Panc1 (cell line): Measurements from ENCODE around the gene COP1. TPM values are rescaled to one million over a fixed set of nuclear protein-coding genes. Genes with fewer than 3 reads are reported as not detected.

Experiments used
- ATAC-seq: fragments of 200-7000 bp; cut with Tn5 transposase; 2 replicates; pipeline ENCODE4 v1.9.1; 2020; ENCODE audit warnings: mild to moderate bottlenecking, moderate library complexity
- BruUV-seq: library from RNA; stranded (reverse); fragments of 400-500 nt; replicated peaks from 2 replicates; lab custom pipeline; 2021; lab: Mats Ljungman, UMichigan
- CTCF ChIA-PET: fragments of 300-600 bp; sonication (Branson Sonifier 250); formaldehyde crosslinking; loops from one replicate; lab custom pipeline; 2022; ENCODE audit warnings: antibody characterized with exemption; lab: Charles Lee
- POLR2A ChIA-PET: fragments of 300-600 bp; sonication (Branson Sonifier 250); formaldehyde crosslinking; loops from one replicate; lab custom pipeline; 2022; ENCODE audit warnings: antibody characterized with exemption; lab: Charles Lee
- DNase-seq: peaks from one replicate; pipeline ENCODE4 v3.0.0-alpha.2; 2010; ENCODE audit warnings: low read depth, low spot score
- H3K27ac ChIP-seq: 2 replicates; pipeline ENCODE4 v1.5.1; 2011; ENCODE audit warnings: mild to moderate bottlenecking, low read length, inconsistent platforms
- H3K27me3 ChIP-seq: fragments of 200-500 bp; sonication (Bioruptor generic); 2 replicates; pipeline ENCODE4 v1.6.0; 2014; ENCODE audit warnings: low read length, inconsistent platforms; ENCODE audit not compliant: control insufficient read depth, insufficient read depth
- H3K36me3 ChIP-seq: fragments of 200-500 bp; sonication (Bioruptor generic); 2 replicates; pipeline ENCODE4 v1.5.1; 2014; ENCODE audit warnings: inconsistent platforms, mild to moderate bottlenecking, low read length, moderate library complexity; ENCODE audit not compliant: control insufficient read depth, insufficient read depth
- H3K4me1 ChIP-seq: 2 replicates; pipeline ENCODE4 v1.5.1; 2011; ENCODE audit warnings: inconsistent platforms, mild to moderate bottlenecking, low read length, moderate library complexity; ENCODE audit not compliant: control insufficient read depth, insufficient read depth
- H3K4me3 ChIP-seq, 2 experiments: 2 replicates each; pipeline ENCODE4 v1.5.1; 2011 to 2012; ENCODE audit warnings: low read depth in 2 of 2, low read length in 2 of 2, mild to moderate bottlenecking in 2 of 2, inconsistent platforms in 1 of 2, moderate library complexity in 1 of 2
- H3K9me3 ChIP-seq: fragments of 200-500 bp; sonication (Bioruptor generic); 2 replicates; pipeline ENCODE4 v1.5.1; 2014; ENCODE audit warnings: low read depth, mild to moderate bottlenecking, inconsistent platforms, low read length, moderate library complexity; ENCODE audit not compliant: control insufficient read depth, insufficient read depth
- POLR2AphosphoS5 ChIP-seq: IDR thresholded peaks from 2 replicates; pipeline ENCODE4 v1.6.1; 2012; ENCODE audit warnings: mild to moderate bottlenecking, low read depth, low read length, moderate library complexity
- SIN3A ChIP-seq: IDR thresholded peaks from 2 replicates; pipeline ENCODE4 v1.6.1; 2012; ENCODE audit warnings: low read depth, mild to moderate bottlenecking, low read length, moderate library complexity, borderline replicate concordance; ENCODE audit not compliant: insufficient read depth
- TCF7L2 ChIP-seq: IDR thresholded peaks from 2 replicates; pipeline ENCODE4 v1.6.1; 2011; ENCODE audit warnings: mild to moderate bottlenecking, low read depth, low read length, inconsistent platforms
- in situ Hi-C: cut with HindIII; loops from 2 replicates; pipeline ENCODE4 v1.10.0; 2016; ENCODE audit warnings: low sequenced_read_pairs, low pct_unique_long_range_greater_than_20kb
- intact Hi-C: fragments of 100-400 bp; cut with micrococcal nuclease; formaldehyde crosslinking; loops from one replicate; pipeline ENCODE4 v1.10.0; 2022; ENCODE audit not compliant: unreplicated experiment
- total RNA-seq: library from RNA; stranded (reverse); gene quantifications from one replicate; pipeline ENCODE4 v1.2.1, GENCODE V29; 2021; ENCODE audit not compliant: unreplicated experiment
- TF ChIP-seq, protein P1 (sequence below): fragments of 450-650 bp; IDR thresholded peaks from 2 replicates; pipeline ENCODE4 v1.5.1; 2017; ENCODE audit warnings: mild to moderate bottlenecking
- TF ChIP-seq, protein P2 (sequence below), 2 experiments: IDR thresholded peaks; 2 replicates each; pipeline ENCODE4 v1.6.1; 2011 to 2012; ENCODE audit warnings: low read depth in 2 of 2, control low read depth in 1 of 2, low read length in 1 of 2, mild to moderate bottlenecking in 1 of 2, moderate library complexity in 1 of 2; ENCODE audit not compliant: insufficient read depth in 1 of 2

The COP1 gene
- total RNA-seq, 1 experiment from 2014 or later, result 36.5 TPM

DNA sequence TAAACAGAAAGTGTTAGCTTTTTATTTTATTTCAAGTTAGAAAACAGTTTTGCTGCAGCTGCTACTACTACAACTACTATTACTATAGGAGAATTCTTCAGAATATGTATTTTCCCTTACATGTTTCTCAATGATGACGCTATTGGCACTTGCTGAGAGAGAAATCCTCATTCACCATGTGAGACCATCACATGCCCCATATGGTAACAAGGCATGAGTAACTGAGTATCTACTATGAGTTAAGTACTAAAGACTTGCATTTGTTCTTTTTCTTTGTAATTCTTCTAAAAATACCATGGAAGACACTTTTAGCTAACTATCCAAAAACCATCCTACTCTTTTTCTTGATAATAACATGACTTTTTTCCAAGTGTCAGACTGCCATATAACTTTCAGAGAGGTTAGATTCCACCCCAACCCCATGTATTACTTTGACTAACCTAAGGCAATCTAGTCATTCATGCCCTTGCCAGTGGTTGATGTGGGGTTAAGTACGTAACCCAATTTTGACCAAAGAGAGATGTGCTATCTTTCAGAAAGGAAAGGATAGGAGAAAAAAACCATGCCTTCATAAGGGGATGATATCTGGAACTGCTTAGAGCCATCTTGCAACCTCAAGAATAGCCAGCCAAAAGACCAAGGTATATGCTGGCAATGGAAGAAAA lies 42.9 kb downstream of the COP1 start:
- TF ChIP-seq, protein P1, sequence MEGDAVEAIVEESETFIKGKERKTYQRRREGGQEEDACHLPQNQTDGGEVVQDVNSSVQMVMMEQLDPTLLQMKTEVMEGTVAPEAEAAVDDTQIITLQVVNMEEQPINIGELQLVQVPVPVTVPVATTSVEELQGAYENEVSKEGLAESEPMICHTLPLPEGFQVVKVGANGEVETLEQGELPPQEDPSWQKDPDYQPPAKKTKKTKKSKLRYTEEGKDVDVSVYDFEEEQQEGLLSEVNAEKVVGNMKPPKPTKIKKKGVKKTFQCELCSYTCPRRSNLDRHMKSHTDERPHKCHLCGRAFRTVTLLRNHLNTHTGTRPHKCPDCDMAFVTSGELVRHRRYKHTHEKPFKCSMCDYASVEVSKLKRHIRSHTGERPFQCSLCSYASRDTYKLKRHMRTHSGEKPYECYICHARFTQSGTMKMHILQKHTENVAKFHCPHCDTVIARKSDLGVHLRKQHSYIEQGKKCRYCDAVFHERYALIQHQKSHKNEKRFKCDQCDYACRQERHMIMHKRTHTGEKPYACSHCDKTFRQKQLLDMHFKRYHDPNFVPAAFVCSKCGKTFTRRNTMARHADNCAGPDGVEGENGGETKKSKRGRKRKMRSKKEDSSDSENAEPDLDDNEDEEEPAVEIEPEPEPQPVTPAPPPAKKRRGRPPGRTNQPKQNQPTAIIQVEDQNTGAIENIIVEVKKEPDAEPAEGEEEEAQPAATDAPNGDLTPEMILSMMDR, result no peak
- TF ChIP-seq SIN3A (no peak), TCF7L2 (no peak), POLR2AphosphoS5 (no peak)
- TF ChIP-seq, protein P2, sequence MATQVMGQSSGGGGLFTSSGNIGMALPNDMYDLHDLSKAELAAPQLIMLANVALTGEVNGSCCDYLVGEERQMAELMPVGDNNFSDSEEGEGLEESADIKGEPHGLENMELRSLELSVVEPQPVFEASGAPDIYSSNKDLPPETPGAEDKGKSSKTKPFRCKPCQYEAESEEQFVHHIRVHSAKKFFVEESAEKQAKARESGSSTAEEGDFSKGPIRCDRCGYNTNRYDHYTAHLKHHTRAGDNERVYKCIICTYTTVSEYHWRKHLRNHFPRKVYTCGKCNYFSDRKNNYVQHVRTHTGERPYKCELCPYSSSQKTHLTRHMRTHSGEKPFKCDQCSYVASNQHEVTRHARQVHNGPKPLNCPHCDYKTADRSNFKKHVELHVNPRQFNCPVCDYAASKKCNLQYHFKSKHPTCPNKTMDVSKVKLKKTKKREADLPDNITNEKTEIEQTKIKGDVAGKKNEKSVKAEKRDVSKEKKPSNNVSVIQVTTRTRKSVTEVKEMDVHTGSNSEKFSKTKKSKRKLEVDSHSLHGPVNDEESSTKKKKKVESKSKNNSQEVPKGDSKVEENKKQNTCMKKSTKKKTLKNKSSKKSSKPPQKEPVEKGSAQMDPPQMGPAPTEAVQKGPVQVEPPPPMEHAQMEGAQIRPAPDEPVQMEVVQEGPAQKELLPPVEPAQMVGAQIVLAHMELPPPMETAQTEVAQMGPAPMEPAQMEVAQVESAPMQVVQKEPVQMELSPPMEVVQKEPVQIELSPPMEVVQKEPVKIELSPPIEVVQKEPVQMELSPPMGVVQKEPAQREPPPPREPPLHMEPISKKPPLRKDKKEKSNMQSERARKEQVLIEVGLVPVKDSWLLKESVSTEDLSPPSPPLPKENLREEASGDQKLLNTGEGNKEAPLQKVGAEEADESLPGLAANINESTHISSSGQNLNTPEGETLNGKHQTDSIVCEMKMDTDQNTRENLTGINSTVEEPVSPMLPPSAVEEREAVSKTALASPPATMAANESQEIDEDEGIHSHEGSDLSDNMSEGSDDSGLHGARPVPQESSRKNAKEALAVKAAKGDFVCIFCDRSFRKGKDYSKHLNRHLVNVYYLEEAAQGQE (IDR thresholded peaks at IDR 0.05; ENCODE audit: insufficient read depth in 1 of 2, low read depth in 2 of 2, low read length in 1 of 2), result no peak
- Histone ChIP-seq H3K4me3 (no peak overlapping the region), H3K36me3 (peaks cover 2% of the 10 kb centered on the region; the same call in 1 of the 2 replicates), H3K4me1 (no peaks in the 10 kb centered on the region), H3K9me3 (no peaks in the 10 kb centered on the region), H3K27me3 (no peaks in the 10 kb centered on the region), H3K27ac (no peak overlapping the region)
- intact Hi-C loops (no loop called here), in situ Hi-C loops (no loop called here)
- CTCF ChIA-PET, result no interaction called here
- BruUV-seq, result no TSS peak
- DNase-seq, result no peak
- ATAC-seq, result no peak
- POLR2A ChIA-PET, result no interaction called here

DNA sequence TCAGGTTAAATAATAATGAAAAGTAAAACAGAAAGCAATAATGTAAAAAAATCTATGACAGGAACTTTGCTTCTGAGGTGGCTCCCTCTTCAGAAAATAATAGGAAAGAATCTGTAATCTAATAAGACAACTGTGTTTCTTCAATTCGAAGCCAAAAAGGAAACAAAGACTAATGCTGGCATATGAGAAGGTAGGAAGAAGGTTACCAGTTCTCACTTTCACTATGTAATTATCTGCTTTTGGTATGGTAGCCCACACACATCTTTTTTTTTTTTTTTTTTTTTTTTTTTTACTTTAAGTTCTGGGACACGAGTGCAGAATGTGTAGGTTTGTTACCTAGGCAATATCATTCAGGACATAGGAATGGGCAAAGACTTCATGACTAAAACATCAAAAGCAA lies 47.1 kb downstream of the COP1 start:
- ATAC-seq (no peak), DNase-seq (no peak)
- no peaks in the 10 kb centered on the region for H3K4me1 ChIP-seq
- no peak for TF ChIP-seq POLR2AphosphoS5
- TF ChIP-seq, protein P2 (IDR thresholded peaks at IDR 0.05; ENCODE audit: insufficient read depth in 1 of 2, low read depth in 2 of 2, low read length in 1 of 2), result no peak
- no peak for TF ChIP-seq TCF7L2
- TF ChIP-seq, protein P1, result no peak
- TF ChIP-seq SIN3A, result no peak
- H3K4me3 ChIP-seq, result no peak overlapping the region
- no peaks in the 10 kb centered on the region for H3K27me3 ChIP-seq
- no peak overlapping the region for H3K27ac ChIP-seq
- CTCF ChIA-PET, result no interaction called here
- intact Hi-C loops (no loop called here), in situ Hi-C loops (no loop called here)
- H3K36me3 ChIP-seq, result peaks cover 2% of the 10 kb centered on the region; the same call in 1 of the 2 replicates
- peaks cover 6% of the 10 kb centered on the region; the same call in 1 of the 2 replicates for H3K9me3 ChIP-seq
- POLR2A ChIA-PET, result no interaction called here
- BruUV-seq, result no TSS peak
